Stomach (tissue), 9 donors: Measurements from ENCODE around the gene ABCB8. TPM values are rescaled to one million over a fixed set of nuclear protein-coding genes. Genes with fewer than 3 reads are reported as not detected.
A peak's percentile ranks its signal among the peaks of the same experiment; 100 is the strongest.
"Not testable (repeated sequence)": the region's sequence is repeated elsewhere in the genome, so short reads cannot be mapped to it uniquely, and the experiment has no call there.

Source experiments
- DNase-seq, 2 donors: peaks; one replicate each; pipeline versions ENCODE4 v3.0.0 to v3.0.0-alpha.2; 2013 to 2019
- H3K27ac ChIP-seq, 5 donors: fragments of 200-600 bp in 4 of 5; sonication (generic) in 4 of 5; one replicate each; pipeline ENCODE4 v1.5.1; 2013 to 2019; ENCODE audit warnings: mild to moderate bottlenecking in 1 of 5, moderate library complexity in 1 of 5
- H3K27me3 ChIP-seq, 3 donors: fragments of 200-600 bp; sonication (generic); one replicate each; pipeline ENCODE4 v1.5.1; 2017 to 2019; ENCODE audit warnings: mixed run types in 1 of 3
- H3K36me3 ChIP-seq, 4 donors: fragments of 200-600 bp; sonication (generic); 1 replicate in 3 of 4; 2 replicates in 1 of 4; pipeline ENCODE4 v1.5.1; 2016 to 2019
- H3K4me1 ChIP-seq, 4 donors: fragments of 200-600 bp; sonication (generic); one replicate each; pipeline ENCODE4 v1.5.1; 2016 to 2019
- H3K4me3 ChIP-seq, 4 donors: fragments of 200-600 bp; sonication (generic) in 3 of 4; one replicate each; pipeline ENCODE4 v1.5.1; 2016 to 2019; ENCODE audit warnings: mild to moderate bottlenecking in 1 of 4
- H3K9me3 ChIP-seq, 4 donors: fragments of 200-600 bp; sonication (generic); one replicate each; pipeline ENCODE4 v1.5.1; 2016 to 2019
- EP300 ChIP-seq: sonication (generic); formaldehyde crosslinking; IDR thresholded peaks from one replicate; pipeline ENCODE4 v1.6.1; 2017; ENCODE audit warnings: antibody characterized with exemption
- POLR2A ChIP-seq, 4 donors: fragments of 450-650 bp; IDR thresholded peaks; one replicate each; pipeline ENCODE4 v1.6.1; 2016; ENCODE audit warnings: antibody characterized with exemption in 4 of 4, control low read depth in 2 of 4, mild to moderate bottlenecking in 1 of 4, moderate library complexity in 1 of 4
- POLR2AphosphoS5 ChIP-seq, 3 donors: sonication (generic); formaldehyde crosslinking; IDR thresholded peaks; one replicate each; pipeline ENCODE4 v1.6.1; 2016; ENCODE audit warnings: antibody characterized with exemption in 3 of 3
- WGBS, 5 donors: extraction: QIAGEN DNeasy Blood & Tissue Kit in 3 of 5; methylation state at CpG; one replicate each; pipeline versions ENCODE4 v1.1.5 to v1.1.7; 2013 to 2018; 5-methylcytosine and 5-hydroxymethylcytosine counted together
- intact Hi-C: fragments of 100-400 bp; cut with DNase I; formaldehyde crosslinking; loops from one replicate; pipeline ENCODE4 v1.15.1; 2023; ENCODE audit warnings: low total_unique reads
- polyA plus RNA-seq, 3 donors: library from polyadenylated mRNA; stranded (reverse); fragments of 200-250 nt; gene quantifications; one replicate each; pipeline ENCODE4 v1.2.3, GENCODE V29; 2013
- total RNA-seq, 5 donors: library from RNA; depleted of rRNA; stranded (reverse); fragments of >200 nt; gene quantifications; one replicate each; pipeline versions ENCODE4 v1.1.0 to v1.2.3, GENCODE V29; 2014 to 2016
- TF ChIP-seq, protein P1 (sequence below), 7 experiments: fragments of 450-650 bp in 4 of 7; fragments of 200-600 bp in 3 of 7; sonication (generic) in 3 of 7; IDR thresholded peaks; one replicate each; pipeline ENCODE4 v1.5.1; 2016 to 2019; ENCODE audit warnings: antibody characterized with exemption in 7 of 7, control low read depth in 2 of 7, mild to moderate bottlenecking in 1 of 7
- donor health status: healthy with polysubstance abuse.
- donor health status: Bipolar disorder and iron deficiency.
- donor health status: healthy.

The ABCB8 gene
- total and polyA plus RNA-seq, 8 donors = 9.5 to 57.2 (median 19.4) TPM

DNA sequence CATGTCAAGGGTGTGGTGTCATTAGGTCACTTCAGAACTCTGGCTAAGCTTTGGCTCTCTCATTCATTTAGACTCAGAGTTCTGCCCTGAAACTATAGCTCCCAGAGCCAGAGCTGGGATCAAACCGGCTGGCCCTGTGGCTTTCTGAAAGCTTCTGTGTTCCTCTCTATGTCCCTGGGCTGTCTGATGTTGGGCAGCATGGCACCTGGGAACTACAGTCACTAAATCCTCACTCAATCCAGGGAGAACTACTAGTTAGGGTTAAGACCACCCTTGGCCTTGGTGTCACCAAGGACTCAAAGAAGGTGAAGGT, 17.2 kb upstream of the ABCB8 start:
- WGBS, 5 donors = 50 to 86% (median 60%) methylated on average over 1 of the region's 1 CpG
- Histone ChIP-seq H3K27me3 (peaks cover 0 to 84% (median 21%) of the 10 kb centered on the region in 3 donors), H3K4me1 (peaks cover 14 to 64% (median 48%) of the 10 kb centered on the region in 4 donors), H3K36me3 (no peaks in the 10 kb centered on the region), H3K9me3 (no peaks in the 10 kb centered on the region), H3K4me3 (no peak overlapping the region), H3K27ac (peak overlapping the region in 1 of 5 donors; percentile 10)
- TF ChIP-seq POLR2AphosphoS5 (IDR thresholded peaks at IDR 0.05) (no peak), POLR2A (IDR thresholded peaks at IDR 0.05) (no peak), EP300 (no peak)
- TF ChIP-seq, protein P1, sequence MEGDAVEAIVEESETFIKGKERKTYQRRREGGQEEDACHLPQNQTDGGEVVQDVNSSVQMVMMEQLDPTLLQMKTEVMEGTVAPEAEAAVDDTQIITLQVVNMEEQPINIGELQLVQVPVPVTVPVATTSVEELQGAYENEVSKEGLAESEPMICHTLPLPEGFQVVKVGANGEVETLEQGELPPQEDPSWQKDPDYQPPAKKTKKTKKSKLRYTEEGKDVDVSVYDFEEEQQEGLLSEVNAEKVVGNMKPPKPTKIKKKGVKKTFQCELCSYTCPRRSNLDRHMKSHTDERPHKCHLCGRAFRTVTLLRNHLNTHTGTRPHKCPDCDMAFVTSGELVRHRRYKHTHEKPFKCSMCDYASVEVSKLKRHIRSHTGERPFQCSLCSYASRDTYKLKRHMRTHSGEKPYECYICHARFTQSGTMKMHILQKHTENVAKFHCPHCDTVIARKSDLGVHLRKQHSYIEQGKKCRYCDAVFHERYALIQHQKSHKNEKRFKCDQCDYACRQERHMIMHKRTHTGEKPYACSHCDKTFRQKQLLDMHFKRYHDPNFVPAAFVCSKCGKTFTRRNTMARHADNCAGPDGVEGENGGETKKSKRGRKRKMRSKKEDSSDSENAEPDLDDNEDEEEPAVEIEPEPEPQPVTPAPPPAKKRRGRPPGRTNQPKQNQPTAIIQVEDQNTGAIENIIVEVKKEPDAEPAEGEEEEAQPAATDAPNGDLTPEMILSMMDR (IDR thresholded peaks at IDR 0.05) = no peak
- DNase-seq = no peak
- intact Hi-C loops = no loop called here

DNA sequence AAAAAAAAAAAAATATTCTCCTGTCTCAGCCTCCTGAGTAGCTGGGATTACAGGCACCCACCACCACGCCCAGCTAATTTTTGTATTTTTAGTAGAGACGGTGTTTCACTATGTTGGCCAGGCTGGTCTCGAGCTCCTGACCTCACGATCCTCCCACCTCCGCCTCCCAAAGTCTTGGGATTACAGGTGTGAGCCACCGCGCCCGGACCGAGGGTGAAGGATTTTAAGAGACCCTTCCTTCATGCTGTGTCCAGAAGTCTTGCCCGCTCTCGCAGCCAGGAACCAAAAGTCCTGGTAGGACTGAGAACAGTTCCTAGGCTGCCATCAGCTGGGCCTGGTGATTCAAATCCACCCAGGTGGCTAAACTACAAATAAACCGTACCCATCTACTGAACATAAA, 16.6 kb upstream of the ABCB8 start:
- Histone ChIP-seq H3K4me1 (peaks cover 14 to 64% (median 48%) of the 10 kb centered on the region in 4 donors), H3K27me3 (peaks cover 0 to 90% (median 21%) of the 10 kb centered on the region in 3 donors)
- H3K9me3 ChIP-seq, intact Hi-C loops, H3K36me3 ChIP-seq, H3K27ac ChIP-seq, DNase-seq, H3K4me3 ChIP-seq: not testable (repeated sequence)
- 82 to 92% (median 85%) methylated on average over 12 of the region's 12 CpGs for WGBS, 5 donors

DNA sequence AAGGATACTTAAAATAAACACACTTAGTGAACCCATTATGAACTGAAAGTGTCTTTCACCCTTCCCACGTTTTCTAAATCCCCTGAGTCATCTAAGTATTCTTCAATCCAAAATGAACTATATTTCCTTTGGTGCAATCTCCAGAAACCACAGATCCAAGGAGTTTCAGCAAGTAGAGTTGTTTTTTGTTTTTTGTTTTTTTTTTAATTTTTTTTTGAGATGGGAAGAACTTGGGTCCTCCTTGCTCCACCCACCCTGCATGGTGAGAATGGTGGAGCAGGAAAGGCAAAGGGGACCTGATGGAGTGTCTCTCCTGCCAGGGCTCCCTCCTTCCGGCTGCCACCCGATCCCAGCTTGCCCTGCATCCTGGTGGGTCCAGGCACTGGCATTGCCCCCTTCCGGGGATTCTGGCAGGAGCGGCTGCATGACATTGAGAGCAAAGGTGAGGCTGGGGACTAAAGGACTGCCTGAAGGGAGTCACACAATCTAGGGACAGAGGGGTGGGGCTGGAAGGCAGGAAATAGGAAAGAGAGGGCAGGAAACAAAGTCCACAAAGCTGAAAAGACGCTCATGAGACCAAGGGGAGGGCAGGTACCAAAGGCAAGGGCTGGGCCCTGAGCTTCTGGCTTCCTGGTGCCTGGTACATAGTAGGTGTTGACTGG, 16.1 kb upstream of the ABCB8 start:
- Histone ChIP-seq H3K36me3 (no peaks in the 10 kb centered on the region), H3K4me3 (no peak overlapping the region), H3K27me3 (peaks cover 0 to 95% (median 21%) of the 10 kb centered on the region in 3 donors), H3K27ac (no peak overlapping the region), H3K9me3 (no peaks in the 10 kb centered on the region), H3K4me1 (peaks cover 14 to 60% (median 47%) of the 10 kb centered on the region in 4 donors)
- intact Hi-C loops = no loop called here
- TF ChIP-seq POLR2AphosphoS5 (IDR thresholded peaks at IDR 0.05) (peak in 1 of 3 donors; percentile 4), EP300 (no peak)
- DNase-seq = peak in 1 of 2 donors; percentile 86
- WGBS, 5 donors = 36 to 58% (median 47%) methylated on average over 6 of the region's 6 CpGs

DNA sequence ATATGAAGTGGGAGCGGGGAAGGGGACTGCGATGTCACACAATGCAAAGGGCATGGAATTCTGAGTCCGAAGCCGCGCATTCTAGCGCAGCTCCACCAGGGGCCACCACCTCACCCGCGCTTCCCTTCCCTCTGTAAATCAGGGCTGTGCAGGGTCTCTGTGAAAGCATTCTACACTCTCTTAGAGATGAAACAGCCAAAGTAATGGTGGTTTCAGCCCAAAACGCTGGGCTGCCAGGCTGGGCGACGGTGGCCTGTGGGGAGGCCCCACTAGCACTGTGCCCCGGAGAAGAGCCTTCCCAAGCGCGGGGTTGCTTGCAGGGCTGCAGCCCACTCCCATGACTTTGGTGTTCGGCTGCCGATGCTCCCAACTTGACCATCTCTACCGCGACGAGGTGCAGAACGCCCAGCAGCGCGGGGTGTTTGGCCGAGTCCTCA, 15.3 kb upstream of the ABCB8 start:
- no peaks in the 10 kb centered on the region for H3K36me3 ChIP-seq
- H3K4me1 ChIP-seq = peaks cover 19 to 64% (median 47%) of the 10 kb centered on the region in 4 donors
- peak in 1 of 2 donors; percentile 80 for DNase-seq
- no peak overlapping the region for H3K4me3 ChIP-seq
- peaks cover 0 to 98% (median 23%) of the 10 kb centered on the region in 3 donors for H3K27me3 ChIP-seq
- intact Hi-C loops = no loop called here
- no peaks in the 10 kb centered on the region for H3K9me3 ChIP-seq
- H3K27ac ChIP-seq = no peak overlapping the region
- TF ChIP-seq, protein P1 (IDR thresholded peaks at IDR 0.05) = peak in 5 of 7 experiments; percentile 13 to 30 (median 20)
- TF ChIP-seq POLR2A (IDR thresholded peaks at IDR 0.05) = no peak
- no peak for TF ChIP-seq EP300
- TF ChIP-seq POLR2AphosphoS5 (IDR thresholded peaks at IDR 0.05) = no peak
- WGBS, 5 donors = 36 to 54% (median 46%) methylated on average over 23 of the region's 23 CpGs

DNA sequence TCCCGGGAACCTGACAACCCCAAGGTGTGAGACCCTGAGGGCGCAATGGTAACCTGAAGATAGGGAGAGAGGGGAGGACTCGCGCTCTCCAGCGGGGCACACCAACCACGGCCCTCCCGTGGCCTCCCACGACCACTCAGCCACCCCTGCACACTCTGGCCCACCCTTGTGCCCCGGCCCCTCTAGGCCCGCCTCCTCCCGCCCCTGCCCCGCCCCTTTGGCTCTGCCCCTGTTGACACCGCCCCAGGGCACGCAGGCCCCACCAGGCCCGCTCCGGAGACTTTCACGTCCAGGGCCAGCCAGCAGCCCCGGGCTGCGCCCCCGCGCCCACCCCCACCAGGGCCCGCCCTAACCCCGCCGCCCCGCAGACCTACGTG, 14.9 kb upstream of the ABCB8 start:
- no peaks in the 10 kb centered on the region for H3K36me3 ChIP-seq
- 16 to 66% (median 33%) methylated on average over 5 to 26 of the region's 26 CpGs for WGBS, 5 donors
- intact Hi-C loops = no loop called here
- H3K4me3 ChIP-seq = peak overlapping the region; percentile 23 to 45 (median 26)
- H3K9me3 ChIP-seq = no peaks in the 10 kb centered on the region
- TF ChIP-seq EP300 (no peak), POLR2A (IDR thresholded peaks at IDR 0.05) (no peak), POLR2AphosphoS5 (IDR thresholded peaks at IDR 0.05) (no peak)
- TF ChIP-seq, protein P1 (IDR thresholded peaks at IDR 0.05) = no peak
- no peak overlapping the region for H3K27ac ChIP-seq
- H3K27me3 ChIP-seq = peaks cover 0 to 99% (median 27%) of the 10 kb centered on the region in 3 donors
- no peak for DNase-seq
- H3K4me1 ChIP-seq = peaks cover 23 to 64% (median 49%) of the 10 kb centered on the region in 4 donors
